ENCODE measurements around the gene CCL18.
"Not testable (repeated sequence)": the region's sequence is repeated elsewhere in the genome, so short reads cannot be mapped to it uniquely, and the experiment has no call there.

The CCL18 gene

GRCh38 chr17:36063786-36064541 lies at the start of gene CCL18:
CCL18 (plus strand) TSS chr17:36064272; CDS start chr17:36064343, 71 bp downstream.
- DNase-seq: no peak

- DNase-seq: no peak
Measured at GRCh38 chr17:36014946-36015345, 49.1 kb upstream of the CCL18 start.

- not testable (repeated sequence) for DNase-seq
Measured at GRCh38 chr17:36015895-36016294, 48.2 kb upstream of the CCL18 start.

GRCh38 chr17:36016555-36016954 lies 47.5 kb upstream of the CCL18 start:
- DNase-seq: no peak

GRCh38 chr17:36017799-36018198 lies 46.3 kb upstream of the CCL18 start, which contains the start of gene CCL23:
CCL23 (minus strand) TSS chr17:36017972; CDS start chr17:36017897, 75 bp downstream.
- no peak for DNase-seq

- DNase-seq: no peak
Measured at GRCh38 chr17:36019423-36019822, 44.6 kb upstream of the CCL18 start.

- DNase-seq: no peak
Measured at GRCh38 chr17:36024106-36024869, 39.8 kb upstream of the CCL18 start.

- no peak for DNase-seq
Measured at GRCh38 chr17:36027761-36028160, 36.3 kb upstream of the CCL18 start.

GRCh38 chr17:36030956-36031355 lies 33.1 kb upstream of the CCL18 start:
- DNase-seq: no peak

- DNase-seq: no peak
Measured at GRCh38 chr17:36034127-36034526, 29.9 kb upstream of the CCL18 start.

GRCh38 chr17:36036235-36036634 lies 27.8 kb upstream of the CCL18 start:
- no peak for DNase-seq

- no peak for DNase-seq
Measured at GRCh38 chr17:36048066-36048465, 16.0 kb upstream of the CCL18 start.

GRCh38 chr17:36049643-36050042 lies 14.4 kb upstream of the CCL18 start:
- DNase-seq: no peak

GRCh38 chr17:36055171-36055570 lies 8.9 kb upstream of the CCL18 start:
- DNase-seq: no peak

- DNase-seq: no peak
Measured at GRCh38 chr17:36055921-36056520, 8.1 kb upstream of the CCL18 start.

GRCh38 chr17:36057911-36058310 lies 6.2 kb upstream of the CCL18 start:
- DNase-seq: no peak

- DNase-seq: no peak
Measured at GRCh38 chr17:36059406-36059805, 4.7 kb upstream of the CCL18 start.

GRCh38 chr17:36060816-36061215 lies 3.3 kb upstream of the CCL18 start:
- DNase-seq: no peak

GRCh38 chr17:36066365-36066985 lies 2.4 kb downstream of the CCL18 start:
- DNase-seq: no peak

GRCh38 chr17:36068524-36068923 lies 4.5 kb downstream of the CCL18 start:
- DNase-seq: no peak

GRCh38 chr17:36069136-36069535 lies 5.1 kb downstream of the CCL18 start:
- no peak for DNase-seq

- no peak for DNase-seq
Measured at GRCh38 chr17:36070427-36070826, 6.4 kb downstream of the CCL18 start.

- no peak for DNase-seq
Measured at GRCh38 chr17:36071751-36072150, 7.7 kb downstream of the CCL18 start.

All from EL (cell line).